ENCODE measurements around the gene KCTD20.
"Not testable (repeated sequence)": the region's sequence is repeated elsewhere in the genome, so short reads cannot be mapped to it uniquely, and the experiment has no call there.

DNA sequence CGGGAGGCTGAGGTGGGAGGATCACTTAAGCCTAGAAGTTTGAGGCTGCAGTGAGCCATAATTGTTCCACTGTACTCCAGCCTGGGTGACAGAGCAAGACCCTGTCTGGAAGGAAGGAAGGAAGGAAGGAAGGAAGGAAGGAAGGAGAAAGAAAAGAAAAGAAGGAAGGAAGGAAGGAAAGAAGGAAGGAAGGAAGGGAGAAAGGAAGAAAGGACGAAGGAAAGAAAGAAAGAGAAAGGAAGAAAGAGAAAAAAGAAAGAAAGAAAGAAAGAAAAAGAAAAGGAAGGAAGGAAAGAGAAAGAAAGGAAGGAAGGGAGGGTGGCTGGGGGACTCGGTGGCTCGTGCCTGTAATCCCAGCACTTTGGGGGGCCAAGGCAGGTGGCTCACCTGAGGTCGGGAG, 33.1 kb upstream of the KCTD20 start:
- TF ChIP-seq POLR2A, POLR2AphosphoS5 (IDR thresholded peaks at IDR 0.05): not testable (repeated sequence)

All from gastroesophageal sphincter (tissue), 2 donors.